WTC11 (cell line): ENCODE measurements around the gene MCMBP. TPM values are rescaled to one million over a fixed set of nuclear protein-coding genes. Genes with fewer than 3 reads are reported as not detected.

Experiments
- ATAC-seq: fragments of 200-7000 bp; cut with Tn5 transposase; 2 replicates; pipeline ENCODE4 v1.10.0; 2021; ENCODE audit warnings: mild to moderate bottlenecking, moderate library complexity
- CTCF ChIA-PET: fragments of 300-600 bp; sonication (Branson Sonifier 250); formaldehyde crosslinking; loops from one replicate; lab custom pipeline; 2021; ENCODE audit warnings: antibody characterized with exemption; lab: Charles Lee
- POLR2A ChIA-PET: fragments of 350-600 bp; sonication (Branson Sonifier 250); formaldehyde crosslinking; loops from one replicate; lab custom pipeline; 2021; ENCODE audit warnings: antibody characterized with exemption; lab: Charles Lee
- DNase-seq: peaks from one replicate; pipeline ENCODE4 v3.0.0; 2021; ENCODE audit warnings: low spot score
- H3K27ac Mint-ChIP-seq: 2 replicates; pipeline ENCODE4 v1.8.0; 2021; ENCODE audit warnings: mixed read lengths
- H3K27me3 Mint-ChIP-seq: 2 replicates; pipeline ENCODE4 v1.8.0; 2021; ENCODE audit warnings: low read depth, mild to moderate bottlenecking, moderate library complexity, mixed read lengths
- H3K36me3 Mint-ChIP-seq: 2 replicates; pipeline ENCODE4 v1.8.0; 2021; ENCODE audit warnings: mixed read lengths
- H3K4me1 Mint-ChIP-seq: 2 replicates; pipeline ENCODE4 v1.8.0; 2022; ENCODE audit warnings: mixed read lengths
- H3K4me3 Mint-ChIP-seq: 2 replicates; pipeline ENCODE4 v1.8.0; 2021; ENCODE audit warnings: mild to moderate bottlenecking, moderate library complexity, mixed read lengths
- H3K9me3 Mint-ChIP-seq: 2 replicates; pipeline ENCODE4 v1.8.0; 2021; ENCODE audit warnings: mixed read lengths
- ATF1 ChIP-seq: sonication (generic); formaldehyde crosslinking; IDR thresholded peaks from 2 replicates; pipeline ENCODE4 v1.8.1; 2023; ENCODE audit warnings: mild to moderate bottlenecking, moderate library complexity, missing genetic modification reagents
- CBFB ChIP-seq: sonication (generic); formaldehyde crosslinking; IDR thresholded peaks from 2 replicates; pipeline ENCODE4 v1.8.1; 2022; ENCODE audit warnings: mild to moderate bottlenecking, low read depth, missing genetic modification reagents
- CREM ChIP-seq: sonication (generic); formaldehyde crosslinking; IDR thresholded peaks from 2 replicates; pipeline ENCODE4 v1.8.1; 2022; ENCODE audit warnings: mild to moderate bottlenecking, missing genetic modification reagents, moderate library complexity
- CTCF ChIP-seq: fragments of 200-600 bp; IDR thresholded peaks from 2 replicates; pipeline ENCODE4 v1.8.0; 2022; ENCODE audit warnings: antibody characterized with exemption
- ELF4 ChIP-seq: sonication (generic); formaldehyde crosslinking; IDR thresholded peaks from 2 replicates; pipeline ENCODE4 v1.8.1; 2022; ENCODE audit warnings: low read depth, mild to moderate bottlenecking, moderate library complexity, missing genetic modification reagents
- ERG ChIP-seq: fragments of 250-450 bp; sonication (Bioruptor Pico); IDR thresholded peaks from 2 replicates; pipeline ENCODE4 v1.8.0; 2021; ENCODE audit warnings: mild to moderate bottlenecking
- ETV6 ChIP-seq: sonication (generic); formaldehyde crosslinking; IDR thresholded peaks from 2 replicates; pipeline ENCODE4 v1.8.1; 2022; ENCODE audit warnings: mild to moderate bottlenecking, missing genetic modification reagents
- JUN ChIP-seq: sonication (generic); formaldehyde crosslinking; IDR thresholded peaks from 2 replicates; pipeline ENCODE4 v1.8.0; 2023; ENCODE audit warnings: mild to moderate bottlenecking, missing genetic modification reagents
- OVOL2 ChIP-seq: fragments of 250-450 bp; sonication (Bioruptor Pico); IDR thresholded peaks from 2 replicates; pipeline ENCODE4 v1.9.0; 2021; ENCODE audit warnings: mild to moderate bottlenecking, borderline replicate concordance
- RELA ChIP-seq: sonication (generic); formaldehyde crosslinking; IDR thresholded peaks from 2 replicates; pipeline ENCODE4 v1.8.1; 2022; ENCODE audit warnings: missing genetic modification reagents, mild to moderate bottlenecking, borderline replicate concordance
- SMAD4 ChIP-seq: sonication (generic); formaldehyde crosslinking; IDR thresholded peaks from 2 replicates; pipeline ENCODE4 v1.8.0; 2022; ENCODE audit warnings: mild to moderate bottlenecking, missing genetic modification reagents
- TCF7 ChIP-seq: sonication (generic); formaldehyde crosslinking; IDR thresholded peaks from 2 replicates; pipeline ENCODE4 v1.8.0; 2022; ENCODE audit warnings: mild to moderate bottlenecking, low read depth, missing genetic modification reagents, moderate library complexity
- ZBTB21 ChIP-seq: sonication (generic); formaldehyde crosslinking; IDR thresholded peaks from 2 replicates; pipeline ENCODE4 v1.8.1; 2023; ENCODE audit warnings: mild to moderate bottlenecking, missing genetic modification reagents, borderline replicate concordance
- ZNF416 ChIP-seq: fragments of 250-450 bp; sonication (Bioruptor Pico); IDR thresholded peaks from 2 replicates; pipeline ENCODE4 v1.9.0; 2021; ENCODE audit warnings: mild to moderate bottlenecking, inconsistent platforms
- ZNF425 ChIP-seq: fragments of 250-450 bp; sonication (Bioruptor Pico); conservative IDR thresholded peaks from 2 replicates; pipeline ENCODE4 v1.9.0; 2021; ENCODE audit warnings: mild to moderate bottlenecking
- total RNA-seq: library from RNA; stranded (reverse); gene quantifications from 3 replicates; pipeline ENCODE4 v1.2.3, GENCODE V29; 2021
- TF ChIP-seq, protein P1 (sequence below): sonication (generic); formaldehyde crosslinking; conservative IDR thresholded peaks from 2 replicates; pipeline ENCODE4 v1.8.1; 2023; ENCODE audit warnings: mild to moderate bottlenecking, low read depth, missing genetic modification reagents, moderate library complexity
- TF ChIP-seq, protein P2 (sequence below): sonication (generic); formaldehyde crosslinking; IDR thresholded peaks from 2 replicates; pipeline ENCODE4 v1.8.1; 2022; ENCODE audit warnings: low read depth, missing genetic modification reagents, borderline replicate concordance

Gene MCMBP
- total RNA-seq, 1 experiment from 2014 or later, result 64.7 TPM

DNA sequence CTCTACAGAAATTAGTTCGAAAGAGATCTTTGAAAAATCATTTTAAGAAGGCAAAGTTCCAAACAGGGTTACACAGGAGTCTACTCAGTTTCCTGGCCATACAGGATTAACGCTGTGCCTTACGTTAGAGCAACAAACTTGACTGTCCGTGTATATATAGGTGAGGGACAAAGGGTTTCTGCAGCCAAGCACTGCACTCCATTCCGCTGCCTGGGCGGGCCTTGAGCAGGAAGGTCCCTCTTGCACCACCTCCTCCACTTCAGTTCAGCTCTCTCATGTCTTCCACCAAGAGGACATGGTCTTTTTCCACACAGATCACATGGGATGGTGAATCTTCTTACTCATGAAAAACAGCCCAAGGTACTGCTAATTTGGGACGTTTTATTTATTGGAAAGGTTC lies 43.2 kb downstream of the MCMBP start:
- ChIA-PET CTCF (interaction anchor here (0.7 to 3.3 kb wide), 2 partner anchors 29 to 79 kb away, joined by 4 to 17 read pairs; no protein-coding TSS in a partner anchor), POLR2A (interaction anchor here (1.5 kb wide), 1 partner anchor 79 kb away, joined by 4 read pairs; no protein-coding TSS in a partner anchor)
- H3K4me3 Mint-ChIP-seq, result no peak overlapping the region
- ATAC-seq, result peak; percentile 78
- no peaks in the 10 kb centered on the region for H3K4me1 Mint-ChIP-seq
- H3K27ac Mint-ChIP-seq, result peak overlapping the region; percentile 77
- H3K27me3 Mint-ChIP-seq, result no peaks in the 10 kb centered on the region
- H3K36me3 Mint-ChIP-seq, result peaks cover 68% of the 10 kb centered on the region
- H3K9me3 Mint-ChIP-seq, result no peaks in the 10 kb centered on the region
- TF ChIP-seq CBFB (CRISPR knock-in tag) (no peak), ELF4 (no peak), ZBTB21 (CRISPR knock-in tag) (no peak), OVOL2 (CRISPR knock-in tag) (no peak), CTCF (no peak), CREM (CRISPR knock-in tag) (no peak), JUN (CRISPR knock-in tag) (no peak), TCF7 (CRISPR knock-in tag) (no peak), ZNF425 (no peak), SMAD4 (no peak), ATF1 (CRISPR knock-in tag) (no peak), ERG (no peak)
- TF ChIP-seq, protein P1, sequence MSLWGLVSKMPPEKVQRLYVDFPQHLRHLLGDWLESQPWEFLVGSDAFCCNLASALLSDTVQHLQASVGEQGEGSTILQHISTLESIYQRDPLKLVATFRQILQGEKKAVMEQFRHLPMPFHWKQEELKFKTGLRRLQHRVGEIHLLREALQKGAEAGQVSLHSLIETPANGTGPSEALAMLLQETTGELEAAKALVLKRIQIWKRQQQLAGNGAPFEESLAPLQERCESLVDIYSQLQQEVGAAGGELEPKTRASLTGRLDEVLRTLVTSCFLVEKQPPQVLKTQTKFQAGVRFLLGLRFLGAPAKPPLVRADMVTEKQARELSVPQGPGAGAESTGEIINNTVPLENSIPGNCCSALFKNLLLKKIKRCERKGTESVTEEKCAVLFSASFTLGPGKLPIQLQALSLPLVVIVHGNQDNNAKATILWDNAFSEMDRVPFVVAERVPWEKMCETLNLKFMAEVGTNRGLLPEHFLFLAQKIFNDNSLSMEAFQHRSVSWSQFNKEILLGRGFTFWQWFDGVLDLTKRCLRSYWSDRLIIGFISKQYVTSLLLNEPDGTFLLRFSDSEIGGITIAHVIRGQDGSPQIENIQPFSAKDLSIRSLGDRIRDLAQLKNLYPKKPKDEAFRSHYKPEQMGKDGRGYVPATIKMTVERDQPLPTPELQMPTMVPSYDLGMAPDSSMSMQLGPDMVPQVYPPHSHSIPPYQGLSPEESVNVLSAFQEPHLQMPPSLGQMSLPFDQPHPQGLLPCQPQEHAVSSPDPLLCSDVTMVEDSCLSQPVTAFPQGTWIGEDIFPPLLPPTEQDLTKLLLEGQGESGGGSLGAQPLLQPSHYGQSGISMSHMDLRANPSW (CRISPR knock-in tag), result no peak
- TF ChIP-seq, protein P2, sequence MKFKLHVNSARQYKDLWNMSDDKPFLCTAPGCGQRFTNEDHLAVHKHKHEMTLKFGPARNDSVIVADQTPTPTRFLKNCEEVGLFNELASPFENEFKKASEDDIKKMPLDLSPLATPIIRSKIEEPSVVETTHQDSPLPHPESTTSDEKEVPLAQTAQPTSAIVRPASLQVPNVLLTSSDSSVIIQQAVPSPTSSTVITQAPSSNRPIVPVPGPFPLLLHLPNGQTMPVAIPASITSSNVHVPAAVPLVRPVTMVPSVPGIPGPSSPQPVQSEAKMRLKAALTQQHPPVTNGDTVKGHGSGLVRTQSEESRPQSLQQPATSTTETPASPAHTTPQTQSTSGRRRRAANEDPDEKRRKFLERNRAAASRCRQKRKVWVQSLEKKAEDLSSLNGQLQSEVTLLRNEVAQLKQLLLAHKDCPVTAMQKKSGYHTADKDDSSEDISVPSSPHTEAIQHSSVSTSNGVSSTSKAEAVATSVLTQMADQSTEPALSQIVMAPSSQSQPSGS (CRISPR knock-in tag), result no peak
- TF ChIP-seq, all 79 proteins: peak for 0
- no peak for DNase-seq

DNA sequence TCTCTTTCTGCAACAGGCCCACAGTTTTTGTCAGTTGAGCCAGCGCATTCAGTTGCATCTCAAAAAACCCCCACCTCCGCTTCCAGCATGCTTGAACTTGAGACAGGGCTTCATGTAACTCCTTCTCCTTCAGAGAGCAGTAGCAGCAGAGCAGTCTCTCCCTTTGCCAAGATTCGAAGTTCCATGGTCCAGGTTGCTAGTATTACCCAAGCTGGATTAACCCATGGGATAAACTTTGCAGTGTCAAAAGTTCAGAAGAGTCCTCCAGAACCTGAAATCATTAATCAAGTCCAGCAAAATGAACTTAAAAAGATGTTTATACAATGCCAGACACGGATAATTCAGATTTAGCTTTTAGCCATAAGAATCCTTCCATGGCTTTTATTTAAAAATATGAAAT lies 45.2 kb downstream of the MCMBP start:
- Mint-ChIP-seq H3K27me3 (no peaks in the 10 kb centered on the region), H3K27ac (peak overlapping the region; percentile 47; the same call in 1 of the 2 replicates), H3K4me3 (no peak overlapping the region), H3K4me1 (no peaks in the 10 kb centered on the region), H3K36me3 (peaks cover 72% of the 10 kb centered on the region), H3K9me3 (no peaks in the 10 kb centered on the region)
- ATAC-seq (no peak), DNase-seq (no peak)
- TF ChIP-seq ZNF416, result no peak
- TF ChIP-seq ERG, result no peak
- TF ChIP-seq ETV6 (CRISPR knock-in tag), result no peak
- no peak for TF ChIP-seq RELA (CRISPR knock-in tag)
- ChIA-PET CTCF (interaction anchor here (1.0 to 3.3 kb wide), 2 partner anchors 77 to 140 kb away, joined by 5 to 17 read pairs; no protein-coding TSS in a partner anchor), POLR2A (no interaction called here)
